Left ventricle myocardium inferior (tissue), 1 donor: Measurements from ENCODE around the gene BNIP2. TPM values are rescaled to one million over a fixed set of nuclear protein-coding genes. Genes with fewer than 3 reads are reported as not detected.

Experiments
- DNase-seq: peaks from one replicate; pipeline ENCODE4 v3.0.0-alpha.2; 2020
- H3K27ac ChIP-seq: fragments of 200-600 bp; replicated peaks from 2 replicates; pipeline ENCODE4 v1.8.0; 2021
- H3K27me3 ChIP-seq: fragments of 200-600 bp; 2 replicates; pipeline ENCODE4 v1.8.0; 2021; ENCODE audit warnings: low read depth
- H3K36me3 ChIP-seq: fragments of 200-600 bp; 2 replicates; pipeline ENCODE4 v1.8.0; 2021
- H3K4me1 ChIP-seq: fragments of 200-600 bp; 2 replicates; pipeline ENCODE4 v1.8.0; 2021
- H3K4me3 ChIP-seq: fragments of 200-600 bp; 2 replicates; pipeline ENCODE4 v1.8.0; 2021; ENCODE audit warnings: mild to moderate bottlenecking, moderate library complexity
- H3K9me3 ChIP-seq: fragments of 200-600 bp; replicated peaks from 2 replicates; pipeline ENCODE4 v1.8.0; 2021
- CTCF ChIP-seq: fragments of 200-600 bp; IDR thresholded peaks from 2 replicates; pipeline ENCODE4 v1.8.0; 2021; ENCODE audit warnings: antibody characterized with exemption, mild to moderate bottlenecking, borderline replicate concordance
- intact Hi-C: fragments of 100-400 bp; cut with micrococcal nuclease; formaldehyde crosslinking; loops from one replicate; pipeline ENCODE4 v1.11.0; 2022
- total RNA-seq: library from RNA; stranded (reverse); fragmentation: NEBNext Ultra II Directional; extraction: Animal tissue kit (Norgen Biotek cat#: 25700); gene quantifications from one replicate; pipeline ENCODE4 v1.2.1, GENCODE V29; 2021
- donor health status: DM: no; HTN: yes; CAD: no; lungs with severe emphysema.

Gene BNIP2
- total RNA-seq, 1 donor from 2014 or later: 78.0 TPM

- intact Hi-C loops: no loop called here
- DNase-seq: no peak
- Histone ChIP-seq H3K36me3 (peaks cover 38% of the 10 kb centered on the region), H3K27me3 (no peaks in the 10 kb centered on the region), H3K9me3 (no peaks in the 10 kb centered on the region), H3K4me1 (no peaks in the 10 kb centered on the region), H3K4me3 (no peak overlapping the region), H3K27ac (no peak overlapping the region)
- TF ChIP-seq CTCF: no peak
Observed at GRCh38 chr15:59636184-59636583, 52.9 kb downstream of the BNIP2 start.

- Histone ChIP-seq H3K4me1 (no peaks in the 10 kb centered on the region), H3K4me3 (no peak overlapping the region), H3K27ac (no peak overlapping the region), H3K9me3 (no peaks in the 10 kb centered on the region), H3K27me3 (no peaks in the 10 kb centered on the region), H3K36me3 (peaks cover 13% of the 10 kb centered on the region)
- intact Hi-C loops: no loop called here
- DNase-seq: no peak
- no peak for TF ChIP-seq CTCF
Observed at GRCh38 chr15:59632714-59633113, 56.4 kb downstream of the BNIP2 start.

GRCh38 chr15:59622289-59622688, 66.8 kb downstream of the BNIP2 start:
- TF ChIP-seq CTCF: no peak
- H3K27ac ChIP-seq: no peak overlapping the region
- no peak overlapping the region for H3K4me3 ChIP-seq
- H3K36me3 ChIP-seq: no peaks in the 10 kb centered on the region
- H3K4me1 ChIP-seq: no peaks in the 10 kb centered on the region
- intact Hi-C loops: no loop called here
- H3K27me3 ChIP-seq: peaks cover 55% of the 10 kb centered on the region
- DNase-seq: no peak
- no peaks in the 10 kb centered on the region for H3K9me3 ChIP-seq

GRCh38 chr15:59618406-59618805, 70.7 kb downstream of the BNIP2 start:
- intact Hi-C loops: no loop called here
- DNase-seq: no peak
- no peak overlapping the region for H3K4me3 ChIP-seq
- no peaks in the 10 kb centered on the region for H3K4me1 ChIP-seq
- H3K27me3 ChIP-seq: peaks cover 53% of the 10 kb centered on the region
- H3K36me3 ChIP-seq: no peaks in the 10 kb centered on the region
- no peaks in the 10 kb centered on the region for H3K9me3 ChIP-seq
- no peak overlapping the region for H3K27ac ChIP-seq
- TF ChIP-seq CTCF: no peak

- no peak overlapping the region for H3K4me3 ChIP-seq
- no peak overlapping the region for H3K27ac ChIP-seq
- peaks cover 36% of the 10 kb centered on the region for H3K27me3 ChIP-seq
- no peaks in the 10 kb centered on the region for H3K9me3 ChIP-seq
- intact Hi-C loops: no loop called here
- no peak for TF ChIP-seq CTCF
- no peak for DNase-seq
- H3K4me1 ChIP-seq: no peaks in the 10 kb centered on the region
- no peaks in the 10 kb centered on the region for H3K36me3 ChIP-seq
Observed at GRCh38 chr15:59616379-59616778, 72.7 kb downstream of the BNIP2 start.

- Histone ChIP-seq H3K27ac (no peak overlapping the region), H3K4me3 (no peak overlapping the region), H3K4me1 (no peaks in the 10 kb centered on the region), H3K36me3 (no peaks in the 10 kb centered on the region), H3K27me3 (peaks cover 34% of the 10 kb centered on the region), H3K9me3 (no peaks in the 10 kb centered on the region)
- intact Hi-C loops: no loop called here
- TF ChIP-seq CTCF: no peak
- DNase-seq: no peak
Observed at GRCh38 chr15:59615661-59616060, 73.5 kb downstream of the BNIP2 start.
